Stimulated activated CD8-positive, alpha-beta memory T cell treated with anti-CD3 and anti-CD28 coated beads, Interleukin-7, amount 100 ng/mL, for 48 hours (primary cell): ENCODE data around the gene NIPSNAP3A.

Source experiments
- DNase-seq, 2 donors: peaks; one replicate each; pipeline ENCODE4 v3.0.0-alpha.2; 2020; ENCODE audit warnings: low read depth in 1 of 2; ENCODE audit errors: extremely low read depth in 1 of 2

NIPSNAP3A gene

DNA sequence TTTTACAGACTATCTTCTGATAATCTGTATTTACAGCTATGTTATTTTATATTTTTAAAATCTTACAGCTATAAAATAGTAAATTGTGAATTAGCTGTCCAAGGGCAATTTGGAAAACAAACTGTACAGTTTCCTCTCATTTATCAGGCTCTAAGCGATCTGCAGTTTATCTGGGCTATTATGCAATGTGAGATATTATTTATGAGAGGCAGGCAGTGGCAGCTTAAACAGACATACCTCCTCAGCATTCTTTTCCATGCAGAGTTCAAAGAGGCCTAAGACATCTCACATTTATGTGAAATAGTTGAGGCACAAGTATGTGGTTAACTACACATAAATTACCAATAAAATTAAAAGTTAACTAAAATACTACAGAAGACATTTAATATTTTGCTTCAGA lies 26.6 kb downstream of the NIPSNAP3A start:
- no peak for DNase-seq

DNA sequence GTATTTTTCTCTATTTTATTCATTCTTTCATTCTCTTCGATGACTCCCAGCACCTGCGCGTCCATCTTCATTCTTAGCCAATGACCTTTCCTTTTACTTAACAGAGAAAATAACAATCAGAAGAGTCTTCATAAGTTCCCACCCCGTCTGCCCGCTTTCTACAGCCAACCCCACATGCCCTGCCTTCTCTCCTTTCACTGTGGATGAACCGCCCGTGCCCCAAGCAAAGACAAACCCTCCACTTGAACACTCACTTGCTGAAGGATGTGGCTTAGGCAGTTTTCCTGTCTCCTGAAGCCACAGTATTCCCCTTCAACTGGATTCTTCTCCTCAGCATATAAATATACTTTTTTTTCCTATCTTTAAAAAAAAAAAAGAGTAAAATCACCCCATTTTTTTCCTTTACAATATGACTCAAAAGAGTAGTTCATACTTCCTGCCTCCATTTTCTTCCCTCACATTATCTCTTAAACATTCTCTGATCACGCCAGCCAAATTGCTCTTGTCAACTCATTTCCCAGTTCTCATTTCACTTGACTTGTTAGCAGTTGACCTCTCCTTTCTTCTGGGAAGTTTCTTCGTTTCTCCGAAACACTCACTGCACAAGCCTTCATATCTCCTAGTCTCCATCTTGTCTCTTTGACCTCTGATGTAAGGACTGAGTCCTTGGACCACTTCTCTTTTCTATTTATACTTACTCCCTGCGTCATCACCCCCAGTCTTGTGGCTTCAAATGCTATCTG lies 27.5 kb downstream of the NIPSNAP3A start:
- DNase-seq: no peak

DNA sequence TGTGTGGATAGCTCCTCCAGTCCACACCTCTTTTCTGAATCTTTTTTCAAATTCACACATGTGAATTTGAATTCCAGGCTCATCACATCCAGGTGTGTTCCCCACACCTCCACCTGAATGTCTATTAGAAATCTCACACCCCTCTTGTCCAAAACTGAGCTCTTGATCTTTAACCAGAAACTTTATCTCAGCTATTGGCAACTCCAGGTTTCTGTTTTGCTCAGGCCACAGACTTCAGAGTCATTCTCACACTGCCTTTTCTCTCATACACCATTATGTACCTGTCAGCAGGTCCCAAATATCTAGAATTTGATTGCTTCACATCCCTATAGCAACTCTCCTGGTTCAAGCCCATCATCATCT lies 28.1 kb downstream of the NIPSNAP3A start:
- no peak for DNase-seq

DNA sequence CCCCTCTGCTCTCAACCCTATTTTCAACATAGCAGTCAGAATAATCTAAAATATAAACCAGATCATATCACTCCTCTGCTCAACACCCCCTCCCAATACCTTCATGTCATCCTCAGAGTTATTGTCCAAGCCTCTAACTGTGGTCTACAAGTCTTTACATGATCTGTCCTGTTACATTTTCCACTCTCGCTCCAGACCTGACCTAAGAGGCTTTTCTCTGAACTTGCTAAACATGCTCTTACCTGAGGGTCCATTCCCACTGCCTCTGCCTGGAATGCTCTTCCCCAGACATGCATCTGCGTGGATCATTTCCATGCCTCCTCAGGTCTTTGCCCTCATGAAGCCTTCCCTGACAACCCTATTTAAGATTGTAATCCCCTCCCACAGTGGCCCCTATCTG lies 28.5 kb downstream of the NIPSNAP3A start:
- no peak for DNase-seq

DNA sequence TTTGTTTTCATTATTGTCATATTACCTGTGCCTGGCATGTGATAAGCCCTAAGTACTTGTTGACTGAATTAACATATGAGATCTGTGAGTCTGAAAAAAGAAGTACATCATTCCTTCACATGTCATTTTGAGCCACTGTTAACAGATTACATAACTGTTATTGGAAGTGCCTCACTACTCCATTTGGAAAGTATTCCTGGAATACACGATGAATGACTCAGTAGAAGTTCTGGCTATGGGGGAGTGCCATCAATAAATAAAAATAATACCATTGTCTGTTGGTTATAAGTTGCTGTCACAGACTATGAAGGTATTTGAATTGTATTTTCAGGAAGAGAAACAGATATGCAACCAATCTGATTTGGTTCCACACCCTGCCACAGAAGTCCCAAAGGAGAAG lies 29.3 kb downstream of the NIPSNAP3A start:
- no peak for DNase-seq

DNA sequence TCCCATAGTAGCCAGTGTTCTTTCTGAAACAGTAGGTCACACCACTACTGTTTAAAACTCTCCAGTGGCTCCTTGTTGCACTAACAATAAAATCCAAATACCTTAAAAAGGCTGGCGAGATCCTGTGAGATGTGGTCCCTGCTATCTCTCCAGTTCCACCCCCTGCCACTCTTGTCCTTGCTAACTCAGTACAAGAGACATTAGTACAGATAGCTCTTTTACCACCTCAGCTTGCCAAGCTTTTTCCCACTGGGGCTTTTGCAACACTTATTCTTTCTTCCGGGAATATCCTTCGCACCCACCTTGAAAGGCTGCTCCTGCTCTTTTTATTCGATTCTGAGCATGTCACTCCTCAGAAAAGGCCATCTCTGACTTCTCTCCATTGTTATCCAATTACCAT lies 31.3 kb downstream of the NIPSNAP3A start:
- no peak for DNase-seq

DNA sequence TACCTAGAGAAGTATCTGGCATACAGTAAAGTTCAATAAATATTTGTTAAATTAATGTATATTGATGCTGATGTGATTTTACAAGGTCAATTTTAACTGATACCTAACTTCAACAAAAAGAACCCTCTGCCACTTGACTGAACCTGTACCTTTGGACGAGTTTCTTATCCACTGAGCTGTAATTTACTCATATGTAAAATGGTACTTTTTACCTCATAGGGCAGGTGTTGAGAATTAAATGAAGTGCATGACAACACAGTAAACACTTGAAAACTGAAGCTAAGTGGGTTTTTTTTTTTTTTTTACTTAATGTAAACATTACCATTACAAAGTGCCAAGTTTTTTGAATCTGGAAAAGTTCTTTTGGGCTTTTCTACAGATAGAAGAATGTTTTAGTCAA lies 31.9 kb downstream of the NIPSNAP3A start:
- DNase-seq: no peak

DNA sequence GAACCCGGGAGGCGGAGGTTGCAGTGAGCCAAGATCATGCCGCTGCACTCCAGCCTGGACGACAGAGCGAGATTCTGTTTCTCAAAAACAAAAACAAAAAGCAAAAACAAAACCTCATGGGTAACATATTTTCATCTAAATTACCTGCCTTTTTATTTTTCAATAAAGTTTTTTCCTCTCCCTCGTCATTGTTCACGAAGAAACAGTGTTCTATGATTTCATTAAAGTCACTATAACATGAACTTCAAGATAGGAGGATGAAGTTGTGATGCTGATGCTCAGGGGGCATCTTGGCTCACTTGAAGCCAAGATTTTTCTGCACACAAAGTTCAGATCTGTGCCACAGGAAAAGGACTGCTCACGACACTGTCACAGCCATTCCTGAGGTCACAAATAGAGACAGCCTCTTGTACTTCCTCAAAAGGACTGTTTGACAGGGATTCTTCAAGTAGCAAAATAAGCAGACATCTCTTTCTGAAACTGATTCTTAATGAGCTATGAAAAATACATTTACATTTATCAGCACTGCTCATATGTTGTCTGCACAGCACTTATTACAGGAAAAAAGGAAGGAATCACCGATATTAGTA lies 32.6 kb downstream of the NIPSNAP3A start:
- no peak for DNase-seq

DNA sequence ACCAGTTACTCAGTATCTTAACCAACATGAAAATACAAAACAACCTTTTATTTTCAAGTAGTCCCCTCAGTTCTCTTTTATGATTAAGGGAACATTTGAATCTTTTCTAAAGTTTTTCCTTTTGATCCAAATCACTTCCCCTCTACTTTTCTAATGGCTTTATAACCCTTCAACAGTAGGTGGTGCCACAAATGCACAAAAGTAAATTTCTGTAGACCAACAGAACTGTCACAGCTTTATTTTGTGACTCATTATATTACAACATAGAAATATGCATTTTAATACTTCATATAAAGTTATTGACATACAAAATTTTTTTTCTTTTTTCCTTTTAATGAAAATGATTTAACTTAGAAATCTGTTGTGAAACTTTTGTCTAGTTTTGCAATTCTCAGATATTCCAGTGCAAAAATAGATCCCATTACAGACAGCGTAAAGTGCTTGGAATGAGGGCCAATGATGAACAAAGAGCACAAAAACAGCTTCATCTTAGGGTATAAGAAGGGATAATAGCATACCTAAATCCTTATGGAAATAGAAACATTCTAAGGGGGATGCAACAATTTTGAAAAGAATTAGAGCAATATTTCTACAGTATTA lies 33.4 kb downstream of the NIPSNAP3A start:
- DNase-seq: no peak

DNA sequence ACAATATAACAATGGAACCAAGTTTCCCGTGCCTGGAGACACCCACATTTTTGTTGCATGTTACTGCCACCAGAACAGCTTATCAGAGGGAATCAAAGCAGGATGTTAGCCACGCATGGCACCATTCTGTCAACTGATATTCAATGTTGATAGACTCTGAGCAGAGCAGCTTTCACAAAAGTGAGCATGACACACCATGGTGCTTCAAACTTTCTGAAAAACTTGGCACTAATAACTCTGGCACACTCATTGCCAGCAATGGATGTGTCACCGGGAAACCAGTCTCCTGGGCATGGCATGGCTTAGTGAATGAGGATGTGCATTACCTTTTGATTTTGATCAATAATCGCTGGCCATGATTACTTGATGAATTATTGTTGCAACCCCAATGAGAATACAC lies 36.1 kb downstream of the NIPSNAP3A start:
- no peak for DNase-seq

DNA sequence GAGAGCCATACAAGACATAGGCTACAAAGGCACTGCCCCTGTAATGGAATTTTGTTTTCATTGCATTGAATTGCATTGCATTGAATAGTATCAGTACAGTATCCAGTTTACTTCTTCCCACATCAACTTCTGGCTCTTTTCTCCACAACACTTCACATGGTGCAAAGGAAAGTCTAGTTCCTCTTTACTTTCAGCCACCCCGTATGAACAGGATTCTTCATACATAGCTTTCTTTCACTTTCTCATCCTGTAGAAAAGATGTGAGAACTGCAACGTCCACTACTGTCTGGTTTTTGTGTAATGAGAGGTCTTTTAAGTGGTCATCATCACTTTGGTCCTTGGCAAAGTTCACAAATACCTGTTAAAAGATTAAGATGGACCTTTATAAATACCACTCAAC lies 36.6 kb downstream of the NIPSNAP3A start:
- DNase-seq: no peak

DNA sequence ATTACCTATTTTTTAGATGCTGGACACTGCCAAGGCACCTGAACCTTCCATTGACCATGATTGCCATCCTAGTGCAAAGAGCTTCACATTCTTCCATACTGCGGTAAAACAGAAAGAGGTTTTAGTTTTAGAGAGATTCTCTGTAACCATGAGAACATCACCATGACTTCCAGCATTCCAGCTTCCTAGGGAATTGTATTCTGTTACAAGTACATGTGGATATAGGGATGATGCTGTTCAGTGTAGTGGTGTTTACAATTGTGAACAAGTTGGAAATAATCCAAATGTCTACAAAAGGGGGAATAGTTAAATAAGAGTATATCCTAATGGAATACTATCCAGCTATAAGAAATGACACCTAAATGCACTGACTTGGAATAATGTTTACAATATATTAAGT lies 38.8 kb downstream of the NIPSNAP3A start:
- no peak for DNase-seq

DNA sequence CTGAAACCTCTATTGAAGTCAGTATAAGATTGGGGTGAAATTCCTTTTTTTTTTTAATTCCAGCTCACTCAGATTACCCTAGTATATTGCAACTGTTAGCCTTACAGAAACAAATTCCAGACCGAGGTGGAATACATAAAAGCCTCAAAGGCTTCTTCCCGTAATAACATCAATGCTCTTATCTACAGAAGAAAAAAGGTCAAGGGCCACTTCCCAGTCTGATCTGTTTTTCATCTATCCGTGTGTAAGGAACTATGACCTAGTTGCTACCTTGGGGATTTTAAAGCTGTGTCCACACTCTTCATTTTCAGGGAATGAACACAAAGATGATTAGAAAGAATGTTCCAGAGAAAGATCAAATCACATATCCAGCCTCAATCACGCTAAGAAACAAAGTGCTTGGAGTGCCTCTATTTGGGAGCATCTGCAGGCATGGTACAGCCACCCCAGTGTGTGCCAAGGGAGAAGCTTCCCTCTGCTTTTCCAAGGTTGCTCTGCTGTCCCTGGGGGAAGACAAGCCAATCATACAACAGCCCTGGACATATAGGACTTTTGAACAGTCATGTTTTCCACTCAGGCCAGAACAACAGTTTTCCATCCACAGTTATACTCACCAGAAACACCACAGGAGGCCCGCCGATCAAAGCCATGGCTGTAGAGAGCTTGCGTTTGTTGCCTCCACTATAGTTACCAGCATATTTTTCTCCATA lies 40.0 kb downstream of the NIPSNAP3A start:
- DNase-seq: no peak

DNA sequence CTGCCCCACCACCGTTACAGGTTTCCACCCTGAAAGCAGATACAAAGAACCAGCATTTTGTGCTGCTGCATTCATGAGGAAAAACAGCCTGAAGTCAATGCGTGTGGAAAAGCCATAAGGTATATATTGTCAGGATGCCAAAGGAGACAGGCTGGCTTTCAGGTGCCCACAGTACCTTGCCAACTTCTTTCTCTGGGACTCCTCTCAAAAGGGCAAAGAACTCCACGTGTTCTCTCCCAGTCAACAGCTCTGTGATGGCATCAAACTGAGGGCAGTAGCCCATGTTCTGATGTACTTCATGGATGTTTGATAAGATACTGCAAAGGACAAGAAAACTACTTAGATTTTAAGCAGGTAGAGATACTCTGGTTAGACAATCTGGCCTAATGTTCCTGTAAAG lies 40.8 kb downstream of the NIPSNAP3A start:
- DNase-seq: no peak

DNA sequence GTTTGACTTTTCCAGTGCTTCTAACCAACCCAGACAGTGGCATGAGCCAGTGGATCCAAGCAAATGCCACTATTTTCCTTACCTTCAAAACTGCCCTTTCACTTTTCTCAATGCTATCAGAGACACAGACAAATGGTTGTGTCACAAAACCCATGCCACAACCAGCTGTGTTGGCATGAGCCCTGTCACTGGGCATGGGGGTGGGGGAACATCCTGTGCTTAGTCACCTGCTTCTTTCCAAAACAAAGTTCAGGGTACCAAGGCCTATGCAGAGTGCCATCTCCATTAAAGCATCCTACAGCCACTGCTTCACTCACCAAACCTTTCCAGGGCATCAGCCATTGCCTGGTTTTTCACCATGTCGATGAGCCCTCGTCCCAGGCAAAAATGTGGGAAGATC lies 46.6 kb downstream of the NIPSNAP3A start:
- DNase-seq: peak in 1 of 2 donors; percentile 11

DNA sequence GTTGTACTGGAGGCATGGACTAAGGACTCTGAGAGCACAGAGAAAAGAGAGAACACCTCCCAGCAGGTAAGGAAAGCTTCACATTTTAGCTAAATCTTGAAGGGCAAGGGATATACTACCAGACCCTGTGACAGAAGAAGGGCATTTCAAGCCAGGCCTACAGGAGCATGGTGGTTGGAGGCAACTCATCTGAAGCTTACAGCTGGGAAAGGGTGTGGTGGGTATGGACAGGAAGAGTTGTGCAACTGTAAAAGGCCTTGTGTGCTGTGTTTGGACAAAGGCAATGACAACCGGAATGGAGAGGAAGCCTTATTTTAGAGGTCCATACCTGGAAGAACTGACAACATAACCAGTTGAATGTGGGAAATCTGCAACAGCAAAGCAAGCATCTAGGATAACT lies 47.6 kb downstream of the NIPSNAP3A start:
- DNase-seq: no peak

DNA sequence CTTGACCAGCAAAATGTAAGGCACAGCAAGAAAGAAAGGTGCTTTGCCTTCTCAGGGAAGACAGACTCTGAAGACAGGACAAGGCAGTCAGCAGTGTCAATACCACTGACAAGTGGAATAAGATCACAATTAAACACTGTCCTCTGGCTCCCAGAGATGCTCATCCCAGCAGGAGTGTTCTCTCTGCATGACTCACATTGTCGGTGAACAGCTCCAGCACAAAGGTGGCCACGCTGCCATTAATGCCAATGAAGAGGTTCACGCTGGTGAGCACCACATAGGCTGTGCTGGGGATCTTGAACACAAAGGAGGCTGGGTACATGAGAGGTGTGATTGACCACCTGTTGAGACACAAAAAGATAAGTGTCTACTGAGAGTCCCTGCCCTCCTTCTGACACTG lies 48.4 kb downstream of the NIPSNAP3A start:
- no peak for DNase-seq

DNA sequence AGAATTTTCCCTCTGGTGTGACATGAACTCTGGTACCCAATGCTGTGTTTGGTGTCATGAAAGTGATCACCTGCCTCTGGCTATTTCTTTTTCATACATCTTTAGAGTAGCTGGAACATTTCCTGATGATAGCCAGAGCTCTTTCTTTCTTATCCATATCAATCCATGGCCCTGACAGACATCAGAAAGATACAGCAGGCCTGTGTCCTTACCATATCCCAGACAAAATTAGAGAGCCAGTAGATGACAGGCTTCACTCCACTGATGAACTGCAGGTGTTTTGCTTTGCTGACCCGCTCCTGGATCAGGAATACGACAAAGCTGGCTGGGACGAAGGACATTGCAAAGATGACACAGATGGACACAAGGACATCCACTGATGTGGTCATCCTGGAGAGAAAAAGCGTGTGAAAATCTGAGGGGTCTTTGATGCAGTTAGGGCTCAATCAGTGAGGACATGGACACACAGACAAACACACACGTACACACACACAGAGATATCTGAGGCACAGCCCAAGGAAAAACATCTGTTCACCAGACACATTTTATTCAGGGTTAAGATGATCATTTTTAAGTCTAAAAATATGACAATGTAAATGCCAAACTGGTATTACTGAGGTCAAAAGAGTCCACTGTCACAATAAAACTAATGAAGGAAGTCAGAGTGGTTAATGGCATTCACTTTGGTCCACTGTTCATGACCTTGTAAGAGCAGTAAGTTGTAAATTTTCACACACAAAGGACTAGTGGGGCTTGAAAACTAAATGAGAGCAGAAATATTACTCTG lies 50.9 kb downstream of the NIPSNAP3A start:
- no peak for DNase-seq

DNA sequence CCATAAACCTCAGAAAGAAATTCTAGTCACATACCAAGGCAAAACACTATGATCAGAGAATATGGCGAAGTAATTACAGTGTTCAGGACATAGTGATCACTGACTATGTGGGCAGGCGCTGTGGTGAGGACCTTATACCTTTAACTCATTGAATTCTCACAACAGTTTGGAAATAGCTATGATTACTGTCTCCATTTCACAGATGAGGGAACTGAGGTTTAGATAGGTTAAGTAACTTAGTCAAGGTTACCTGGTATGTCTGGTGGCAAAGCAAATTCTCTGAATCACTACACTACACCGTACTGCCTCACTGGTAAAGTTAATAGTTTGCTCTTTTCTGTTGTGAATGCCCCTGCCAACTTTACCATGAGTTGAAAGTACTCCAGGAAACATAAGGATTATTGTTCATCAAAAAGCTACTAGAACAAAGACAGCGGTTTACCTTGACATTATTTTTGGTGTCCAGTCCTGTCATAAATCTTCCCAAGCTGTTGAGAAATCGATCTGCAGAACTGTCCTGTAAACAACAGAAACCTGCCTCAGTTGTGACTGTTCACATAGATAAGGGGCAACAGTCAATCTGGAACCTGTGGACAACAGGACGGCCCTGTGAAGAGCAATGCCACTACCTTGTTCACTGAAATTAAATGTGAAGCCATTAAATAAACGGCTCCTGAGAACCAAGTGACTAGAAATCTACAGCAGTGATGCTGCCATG lies 52.7 kb downstream of the NIPSNAP3A start:
- DNase-seq: no peak

DNA sequence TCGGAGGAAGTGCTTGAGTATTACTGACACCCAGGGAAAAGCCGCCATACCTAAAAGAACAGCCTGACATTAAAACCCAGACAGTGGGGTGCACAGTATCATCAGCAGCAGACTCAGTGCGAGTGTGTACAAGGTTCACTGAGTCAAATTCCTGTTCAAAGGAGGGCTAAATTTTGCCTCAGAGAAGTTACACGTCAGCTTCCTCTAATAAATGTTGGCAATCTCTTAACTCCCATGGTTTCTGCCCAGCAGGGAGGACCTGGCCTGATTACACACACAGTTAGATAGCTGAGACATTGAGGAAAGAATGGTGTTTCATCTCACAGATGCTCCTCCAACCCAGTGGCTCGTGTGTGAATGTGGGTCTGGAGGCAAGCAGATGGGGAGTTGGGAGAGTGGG lies 54.6 kb downstream of the NIPSNAP3A start:
- no peak for DNase-seq

DNA sequence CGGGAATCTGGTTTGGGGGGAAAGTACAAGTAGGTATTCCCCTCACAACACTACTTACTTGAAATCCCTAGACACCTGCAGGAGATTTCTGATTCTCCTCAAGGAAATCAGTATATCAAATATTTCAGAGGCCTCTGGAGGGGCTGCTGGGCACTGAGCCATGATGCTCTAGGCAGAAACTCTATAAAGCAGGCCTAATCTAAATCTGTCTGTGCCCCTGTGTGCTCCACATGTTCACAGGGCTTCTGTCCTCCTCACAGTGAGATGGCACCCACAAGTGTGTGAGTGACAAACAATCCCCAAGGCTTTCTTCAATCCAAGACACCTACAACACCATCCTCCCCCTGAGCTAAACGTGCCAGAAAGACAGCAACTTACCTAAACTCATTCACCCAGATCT lies 55.4 kb downstream of the NIPSNAP3A start:
- DNase-seq: no peak
